Naive thymus-derived CD4-positive, alpha-beta T cell (primary cell): ENCODE data around the gene CTDSP2. TPM values are rescaled to one million over a fixed set of nuclear protein-coding genes. Genes with fewer than 3 reads are reported as not detected.
A peak's percentile ranks its signal among the peaks of the same experiment; 100 is the strongest.

Source experiments
- ATAC-seq: fragments of 150-1000 bp; cut with Tn5 transposase; 2 replicates; pipeline ENCODE4 v1.10.0; 2021; ENCODE audit warnings: mild to moderate bottlenecking, moderate library complexity
- CTCF ChIA-PET: fragments of 350-600 bp; sonication (Branson Sonifier 250); formaldehyde crosslinking; loops from one replicate; lab custom pipeline; 2021; ENCODE audit warnings: antibody characterized with exemption; lab: Charles Lee
- POLR2A ChIA-PET: fragments of 350-600 bp; sonication (Branson Sonifier 250); formaldehyde crosslinking; loops from one replicate; lab custom pipeline; 2021; ENCODE audit warnings: antibody characterized with exemption, inconsistent platforms; lab: Charles Lee
- DNase-seq, 9 donors: peaks; one replicate each; pipeline versions ENCODE4 v3.0.0 to v3.0.0-alpha.2; 2020 to 2022; ENCODE audit warnings: mixed read lengths in 1 of 9
- H3K27ac ChIP-seq: one replicate; pipeline ENCODE4 v1.7.0; 2013; ENCODE audit warnings: mild to moderate bottlenecking, low read depth, low read length, moderate library complexity
- H3K27me3 ChIP-seq, 2 donors: one replicate each; pipeline ENCODE4 v1.7.0; 2013; ENCODE audit warnings: low read length in 2 of 2, mild to moderate bottlenecking in 2 of 2, moderate library complexity in 2 of 2; ENCODE audit not compliant: control insufficient read depth in 2 of 2, insufficient read depth in 2 of 2
- H3K36me3 ChIP-seq, 3 experiments: 1 replicate in 2 of 3; 2 replicates in 1 of 3; pipeline ENCODE4 v1.7.0; 2013; ENCODE audit warnings: low read length in 3 of 3, mild to moderate bottlenecking in 3 of 3, moderate library complexity in 1 of 3; ENCODE audit not compliant: insufficient read depth in 3 of 3, control insufficient read depth in 2 of 3
- H3K4me1 ChIP-seq, 2 donors: one replicate each; pipeline ENCODE4 v1.7.0; 2013; ENCODE audit warnings: low read length in 2 of 2, mild to moderate bottlenecking in 2 of 2, moderate library complexity in 1 of 2; ENCODE audit not compliant: control insufficient read depth in 2 of 2, insufficient read depth in 2 of 2
- H3K4me3 ChIP-seq: 2 replicates; pipeline ENCODE4 v1.7.0; 2013; ENCODE audit warnings: mild to moderate bottlenecking, low read length
- H3K9me3 ChIP-seq, 3 experiments: 1 replicate in 2 of 3; 2 replicates in 1 of 3; pipeline ENCODE4 v1.7.0; 2013; ENCODE audit warnings: low read length in 3 of 3; ENCODE audit not compliant: control insufficient read depth in 2 of 3
- H3K27ac Mint-ChIP-seq, 9 donors: one replicate each; pipeline ENCODE4 v1.8.0; 2020 to 2022; ENCODE audit warnings: mixed read lengths in 9 of 9, mild to moderate bottlenecking in 8 of 9, moderate library complexity in 5 of 9, inconsistent platforms in 2 of 9
- H3K27me3 Mint-ChIP-seq, 5 donors: one replicate each; pipeline ENCODE4 v1.8.0; 2021 to 2022; ENCODE audit warnings: mixed read lengths in 5 of 5, mild to moderate bottlenecking in 1 of 5
- H3K36me3 Mint-ChIP-seq, 5 donors: one replicate each; pipeline ENCODE4 v1.8.0; 2020 to 2022; ENCODE audit warnings: mixed read lengths in 5 of 5, mild to moderate bottlenecking in 3 of 5, inconsistent platforms in 1 of 5
- H3K4me1 Mint-ChIP-seq, 7 donors: one replicate each; pipeline ENCODE4 v1.8.0; 2020 to 2022; ENCODE audit warnings: mixed read lengths in 7 of 7, mild to moderate bottlenecking in 3 of 7, inconsistent platforms in 1 of 7
- H3K4me3 Mint-ChIP-seq, 10 donors: one replicate each; pipeline ENCODE4 v1.8.0; 2020 to 2022; ENCODE audit warnings: mild to moderate bottlenecking in 10 of 10, mixed read lengths in 10 of 10, moderate library complexity in 6 of 10, inconsistent platforms in 2 of 10
- H3K9me3 Mint-ChIP-seq, 11 donors: one replicate each; pipeline ENCODE4 v1.8.0; 2020 to 2022; ENCODE audit warnings: mixed read lengths in 11 of 11, mild to moderate bottlenecking in 4 of 11, inconsistent platforms in 1 of 11, moderate library complexity in 1 of 11
- intact Hi-C, 2 donors: fragments of 100-400 bp; cut with micrococcal nuclease; formaldehyde crosslinking; loops; one replicate each; pipeline ENCODE4 v1.15.1; 2023
- polyA plus RNA-seq, 2 donors: library from polyadenylated mRNA; unstranded; fragments of 300-500 nt; fragmentation: Illumina TruSeq; gene quantifications; one replicate each; pipeline ENCODE4 v1.2.3, GENCODE V29; 2021
- total RNA-seq, 6 experiments: library from RNA in 5 of 6; stranded (reverse) in 5 of 6; gene quantifications; 1 replicate in 5 of 6; 2 replicates in 1 of 6; pipeline ENCODE4 v1.2.3 and lab custom pipeline; 2021 to 2026

Gene CTDSP2
- total and polyA plus RNA-seq, 7 experiments from 2014 or later, result 86.9 to 295 (median 130) TPM

DNA sequence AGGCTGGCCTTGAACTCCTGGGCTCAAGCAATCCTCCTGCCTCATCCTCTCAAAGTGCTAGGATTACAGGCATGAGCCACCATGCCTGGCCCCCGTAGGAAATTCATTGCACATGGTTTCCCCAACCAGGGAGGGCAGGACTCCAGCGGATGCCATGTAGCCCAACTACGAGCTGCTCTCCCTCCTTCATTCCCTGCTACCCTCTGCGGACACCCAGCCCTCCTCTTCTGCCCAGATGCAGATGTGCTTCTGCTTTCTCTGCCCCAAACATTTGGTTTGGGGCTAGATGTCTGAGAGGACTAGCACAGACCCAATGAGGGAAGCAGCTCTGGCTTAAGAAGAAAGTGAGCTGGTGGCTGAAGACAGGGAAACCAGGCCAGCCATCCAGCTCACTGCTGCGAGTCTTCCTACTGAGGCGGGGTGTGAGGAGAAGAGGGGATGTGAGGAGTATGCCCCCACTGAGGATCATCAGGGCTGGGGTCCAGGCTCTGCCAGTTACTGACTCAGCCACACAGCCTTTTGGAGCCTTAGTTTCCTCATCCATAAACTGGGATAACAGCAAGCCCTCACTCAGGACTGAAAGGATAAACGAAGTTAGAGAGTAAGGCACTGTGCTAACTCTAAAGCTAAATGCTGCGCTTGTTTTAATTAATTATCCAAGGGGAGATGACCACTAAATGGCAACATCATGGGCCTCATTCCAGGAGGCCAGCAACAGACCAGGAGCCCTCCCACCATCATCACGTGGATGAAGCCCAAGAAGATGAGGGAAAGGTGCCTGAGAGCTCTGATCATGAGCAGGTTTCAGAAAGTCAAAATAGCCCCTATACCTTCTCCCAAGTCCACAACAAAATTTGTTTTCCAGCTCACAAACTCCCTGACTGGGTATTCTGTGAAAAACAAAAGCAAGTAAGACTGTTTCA, 10.9 kb downstream of the CTDSP2 start:
- no peaks in the 10 kb centered on the region for H3K36me3 ChIP-seq
- H3K4me3 ChIP-seq, result peak overlapping the region; percentile 53
- H3K4me1 Mint-ChIP-seq, result peaks cover 70 to 97% (median 87%) of the 10 kb centered on the region in 7 donors

DNA sequence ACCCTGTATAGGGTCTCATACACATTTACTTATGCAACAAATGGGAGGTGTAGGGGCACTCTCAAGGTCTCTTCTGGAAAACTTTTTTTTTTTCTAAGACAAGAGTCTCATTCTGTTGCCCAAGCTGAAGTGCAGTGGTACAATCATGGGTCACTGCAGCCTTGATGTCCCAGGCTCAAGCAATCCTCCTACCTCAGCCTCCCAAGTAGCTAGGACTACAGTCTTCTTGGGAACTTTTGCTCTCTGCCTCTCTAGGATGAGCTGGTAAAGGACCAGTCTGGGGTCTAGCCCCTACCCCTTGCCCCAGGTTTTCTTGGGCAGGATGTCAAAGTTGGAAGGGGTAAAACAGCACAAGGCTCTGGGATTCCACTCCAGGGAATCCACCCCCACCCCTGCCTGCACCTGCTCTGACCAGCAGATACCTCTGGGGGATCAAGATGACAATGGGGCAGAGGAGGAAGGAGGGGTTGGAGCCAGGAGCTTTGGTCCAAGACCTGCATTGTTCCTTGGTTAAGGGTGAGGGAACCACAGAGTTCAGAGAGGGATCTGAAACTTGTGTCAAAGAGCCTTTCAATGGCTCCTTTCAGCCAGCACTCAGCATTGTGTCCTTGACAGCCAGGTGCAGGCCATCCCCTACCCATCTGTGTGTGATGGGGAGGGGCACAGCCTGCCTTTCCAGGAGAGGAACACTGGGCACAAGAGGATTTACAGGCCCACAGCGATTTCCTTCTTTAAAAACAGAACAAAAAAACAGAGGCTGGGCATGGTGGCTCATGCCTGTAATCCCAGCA, 12.2 kb downstream of the CTDSP2 start:
- Histone ChIP-seq H3K9me3 (no peaks in the 10 kb centered on the region), H3K4me1 (peaks cover 75 to 93% of the 10 kb centered on the region in 2 donors), H3K4me3 (no peak overlapping the region), H3K27ac (peak overlapping the region; percentile 54), H3K27me3 (no peaks in the 10 kb centered on the region), H3K36me3 (peaks cover 0 to 6% (median 1%) of the 10 kb centered on the region in 3 experiments)
- no peaks in the 10 kb centered on the region for H3K27me3 Mint-ChIP-seq
- DNase-seq (no peak), ATAC-seq (no peak)
- intact Hi-C loops, result loop anchor here in 1 of 2 donors (5.0 kb wide), 1 partner anchor 77 kb away; the partner anchor contains the start of gene MARCHF9
- H3K9me3 Mint-ChIP-seq, result no peaks in the 10 kb centered on the region
- ChIA-PET CTCF (interaction anchor here (0.7 to 2.8 kb wide), 5 partner anchors 10 to 1621 kb away, joined by 3 to 26 read pairs (median 3); no protein-coding TSS in a partner anchor), POLR2A (interaction anchor here (1.1 to 7.3 kb wide), 3 partner anchors 12 to 65 kb away, joined by 3 to 77 read pairs (median 4); partner anchors contain the start of gene CTDSP2)
- H3K27ac Mint-ChIP-seq, result peak overlapping the region; percentile 23 to 97 (median 91)
- peak overlapping the region in 9 of 10 donors; percentile 35 to 97 (median 68) for H3K4me3 Mint-ChIP-seq
- H3K4me1 Mint-ChIP-seq, result peaks cover 60 to 97% (median 84%) of the 10 kb centered on the region in 7 donors
- H3K36me3 Mint-ChIP-seq, result peaks cover 0 to 1% (median 0%) of the 10 kb centered on the region in 5 donors

More for the DNA sequence above, 10.9 kb downstream of the CTDSP2 start:
- ATAC-seq (no peak), DNase-seq (no peak)
- ChIA-PET POLR2A (interaction anchor here (0.8 to 7.3 kb wide), 4 partner anchors 10 to 79 kb away, joined by 3 to 77 read pairs (median 4); partner anchors contain the start of gene CTDSP2), CTCF (interaction anchor here (0.7 to 1.6 kb wide), 5 partner anchors 16 to 95 kb away, joined by 3 to 4 read pairs (median 3); partner anchors contain the start of gene TSFM)
- intact Hi-C loops, result no loop called here
- Mint-ChIP-seq H3K36me3 (peaks cover 0 to 1% (median 0%) of the 10 kb centered on the region in 5 donors), H3K4me3 (peak overlapping the region; percentile 58 to 97 (median 76)), H3K27me3 (no peaks in the 10 kb centered on the region), H3K27ac (peak overlapping the region; percentile 87 to 97 (median 94)), H3K9me3 (no peaks in the 10 kb centered on the region)
- H3K9me3 ChIP-seq, result no peaks in the 10 kb centered on the region
- peaks cover 88 to 95% of the 10 kb centered on the region in 2 donors for H3K4me1 ChIP-seq
- peak overlapping the region; percentile 89 for H3K27ac ChIP-seq
- no peaks in the 10 kb centered on the region for H3K27me3 ChIP-seq

DNA sequence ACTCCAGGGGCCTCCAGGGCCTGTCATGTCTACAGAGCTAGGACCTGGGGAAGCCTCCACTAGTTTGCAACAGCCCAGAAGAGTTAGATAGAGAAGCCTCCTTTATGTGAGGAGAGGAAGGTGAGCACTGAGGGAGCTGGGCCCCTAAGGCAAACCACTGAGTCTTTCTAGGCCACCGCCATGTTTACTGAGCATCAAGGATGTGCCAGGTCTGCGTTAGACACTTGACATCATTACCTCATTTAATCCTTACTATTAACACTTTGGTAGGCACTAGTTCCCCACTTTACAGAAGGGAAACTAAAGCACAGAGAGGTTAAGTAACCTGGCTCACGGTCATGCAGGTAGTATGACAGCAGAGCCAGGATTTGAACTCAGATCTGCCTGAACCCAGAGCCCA, 12.9 kb downstream of the CTDSP2 start:
- peaks cover 69 to 90% of the 10 kb centered on the region in 2 donors for H3K4me1 ChIP-seq
- H3K4me3 ChIP-seq, result no peak overlapping the region
- intact Hi-C loops, result loop anchor here in 1 of 2 donors (5.0 kb wide), 1 partner anchor 76 kb away; the partner anchor contains the start of gene MARCHF9
- ATAC-seq, result no peak
- peak overlapping the region; percentile 54 for H3K27ac ChIP-seq
- ChIA-PET POLR2A (interaction anchor here (1.1 to 7.3 kb wide), 5 partner anchors 12 to 65 kb away, joined by 3 to 77 read pairs (median 4); partner anchors contain the start of gene CTDSP2), CTCF (interaction anchor here (0.9 to 2.8 kb wide), 7 partner anchors 10 to 77 kb away, joined by 3 to 34 read pairs (median 5); no protein-coding TSS in a partner anchor)
- peaks cover 0 to 7% (median 0%) of the 10 kb centered on the region in 5 donors for H3K36me3 Mint-ChIP-seq
- no peaks in the 10 kb centered on the region for H3K27me3 Mint-ChIP-seq
- peak overlapping the region; percentile 47 to 97 (median 68) for H3K4me3 Mint-ChIP-seq
- peak overlapping the region; percentile 9 to 97 (median 91) for H3K27ac Mint-ChIP-seq
- no peak for DNase-seq
- no peaks in the 10 kb centered on the region for H3K27me3 ChIP-seq
- no peaks in the 10 kb centered on the region for H3K9me3 ChIP-seq
- peaks cover 0 to 12% (median 7%) of the 10 kb centered on the region in 3 experiments for H3K36me3 ChIP-seq
- H3K4me1 Mint-ChIP-seq, result peaks cover 60 to 97% (median 84%) of the 10 kb centered on the region in 7 donors
- H3K9me3 Mint-ChIP-seq, result no peaks in the 10 kb centered on the region

DNA sequence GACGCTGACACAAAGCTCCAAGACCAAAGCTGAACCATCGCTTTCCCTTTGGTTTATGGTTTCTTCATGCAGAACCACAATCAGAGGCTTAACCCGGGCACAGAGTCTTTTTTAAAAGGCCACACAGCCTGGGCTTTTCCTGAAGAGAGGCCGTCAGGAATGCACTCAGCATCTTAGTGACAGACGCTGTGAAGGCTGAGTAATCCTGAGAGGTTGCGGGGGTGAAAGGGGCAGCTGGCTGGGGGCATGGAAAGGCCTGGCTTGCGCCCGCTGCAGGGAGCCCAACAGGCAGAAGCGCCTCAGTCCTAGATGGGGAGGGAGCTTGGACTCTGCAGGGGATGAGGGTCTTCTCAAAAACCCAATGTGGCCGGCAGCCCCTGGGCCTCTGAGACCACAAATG, 13.6 kb downstream of the CTDSP2 start:
- Histone ChIP-seq H3K27me3 (no peaks in the 10 kb centered on the region), H3K4me3 (no peak overlapping the region), H3K9me3 (no peaks in the 10 kb centered on the region), H3K4me1 (peaks cover 62 to 83% of the 10 kb centered on the region in 2 donors), H3K36me3 (peaks cover 0 to 19% (median 10%) of the 10 kb centered on the region in 3 experiments), H3K27ac (peak overlapping the region; percentile 54)
- intact Hi-C loops, result loop anchor here in 1 of 2 donors (5.0 kb wide), 1 partner anchor 76 kb away; the partner anchor contains the start of gene MARCHF9
- H3K4me3 Mint-ChIP-seq, result peak overlapping the region in 8 of 10 donors; percentile 8 to 97 (median 67)
- peaks cover 55 to 94% (median 80%) of the 10 kb centered on the region in 7 donors for H3K4me1 Mint-ChIP-seq
- ChIA-PET CTCF (interaction anchor here (0.6 to 2.8 kb wide), 12 partner anchors 8 to 76 kb away, joined by 3 to 34 read pairs (median 4); no protein-coding TSS in a partner anchor), POLR2A (interaction anchor here (0.6 to 7.3 kb wide), 7 partner anchors 13 to 108 kb away, joined by 3 to 77 read pairs (median 4); partner anchors contain the start of gene CTDSP2)
- H3K36me3 Mint-ChIP-seq, result peaks cover 0 to 11% (median 4%) of the 10 kb centered on the region in 5 donors
- H3K27me3 Mint-ChIP-seq, result no peaks in the 10 kb centered on the region
- DNase-seq, result no peak
- no peaks in the 10 kb centered on the region for H3K9me3 Mint-ChIP-seq
- peak overlapping the region in 8 of 9 donors; percentile 71 to 97 (median 92) for H3K27ac Mint-ChIP-seq
- no peak for ATAC-seq

DNA sequence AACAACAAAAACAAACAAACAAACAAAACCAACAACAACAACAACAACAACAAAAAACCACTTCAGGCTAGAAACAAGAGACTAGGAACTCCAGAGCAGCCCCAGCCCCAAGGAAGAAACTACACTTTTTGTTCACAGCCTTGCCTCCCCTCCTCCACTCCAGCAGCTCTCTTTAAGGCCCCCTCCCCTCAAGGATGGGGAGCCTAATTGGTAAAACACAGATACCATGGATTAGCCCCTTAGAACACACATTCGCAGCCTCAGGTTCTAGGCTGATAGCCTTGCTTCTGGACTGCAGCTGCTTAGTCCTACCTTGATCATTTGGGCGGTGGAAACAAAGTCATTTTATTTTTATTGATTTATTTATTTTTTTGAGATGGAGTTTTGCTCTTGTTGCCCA, 16.1 kb downstream of the CTDSP2 start:
- Histone ChIP-seq H3K4me3 (no peak overlapping the region), H3K27me3 (no peaks in the 10 kb centered on the region), H3K4me1 (peaks cover 39 to 60% of the 10 kb centered on the region in 2 donors), H3K36me3 (peaks cover 18 to 45% (median 33%) of the 10 kb centered on the region in 3 experiments), H3K27ac (peak overlapping the region; percentile 37), H3K9me3 (no peaks in the 10 kb centered on the region)
- Mint-ChIP-seq H3K9me3 (no peaks in the 10 kb centered on the region), H3K36me3 (peaks cover 1 to 19% (median 8%) of the 10 kb centered on the region in 5 donors), H3K27me3 (no peaks in the 10 kb centered on the region), H3K27ac (peak overlapping the region in 8 of 9 donors; percentile 72 to 91 (median 82)), H3K4me1 (peaks cover 42 to 78% (median 60%) of the 10 kb centered on the region in 7 donors), H3K4me3 (peak overlapping the region in 7 of 10 donors; percentile 28 to 80 (median 52))
- POLR2A ChIA-PET, result interaction anchor here (0.6 to 1.5 kb wide), 2 partner anchors 12 to 31 kb away, joined by 5 to 6 read pairs; no protein-coding TSS in a partner anchor
- intact Hi-C loops, result loop anchor here in 1 of 2 donors (5.0 kb wide), 1 partner anchor 73 kb away; the partner anchor contains the start of gene MARCHF9
- ATAC-seq (no peak), DNase-seq (no peak)
- CTCF ChIA-PET, result interaction anchor here (0.6 to 2.1 kb wide), 5 partner anchors 17 to 76 kb away, joined by 3 to 6 read pairs (median 4); no protein-coding TSS in a partner anchor
